Testis (tissue), 2 donors: ENCODE data around the gene UGT1A1.

Experiments used
- CTCF ChIP-seq, 3 experiments: fragments of 450-650 bp in 2 of 3; fragments of 200-600 bp in 1 of 3; sonication (generic) in 1 of 3; IDR thresholded peaks; one replicate each; pipeline ENCODE4 v1.5.1; 2016 to 2019; ENCODE audit warnings: antibody characterized with exemption in 3 of 3, mild to moderate bottlenecking in 2 of 3, moderate library complexity in 1 of 3
- POLR2A ChIP-seq: fragments of 450-650 bp; IDR thresholded peaks from one replicate; pipeline ENCODE4 v1.6.1; 2017; ENCODE audit warnings: antibody characterized with exemption, mild to moderate bottlenecking, moderate library complexity

- TF ChIP-seq CTCF (IDR thresholded peaks at IDR 0.05), result no peak
- no peak for TF ChIP-seq POLR2A
Measured at GRCh38 chr2:233756429-233757081, 3.5 kb upstream of the UGT1A1 start.
